Liver (tissue), 3 donors: ENCODE data around the gene AKR1C1.

Experiments
- CTCF ChIP-seq: fragments of 150-350 bp; IDR thresholded peaks from 2 replicates; pipeline ENCODE4 v1.5.1; 2017; ENCODE audit warnings: improper control_type of control experiment, low read depth, low read length; ENCODE audit not compliant: missing input control
- EGR1 ChIP-seq, 2 donors: IDR thresholded peaks; 2 replicates each; pipeline ENCODE4 v1.6.1; 2016 to 2018; ENCODE audit warnings: antibody characterized with exemption in 2 of 2, low read depth in 2 of 2
- FOXA1 ChIP-seq: IDR thresholded peaks from 2 replicates; pipeline ENCODE4 v1.6.1; 2016; ENCODE audit warnings: antibody characterized with exemption
- FOXA2 ChIP-seq: IDR thresholded peaks from 2 replicates; pipeline ENCODE4 v1.6.1; 2016; ENCODE audit warnings: antibody characterized with exemption
- GABPA ChIP-seq, 2 donors: IDR thresholded peaks in 1 of 2; conservative IDR thresholded peaks in 1 of 2; 2 replicates each; pipeline ENCODE4 v1.6.1; 2016; ENCODE audit warnings: antibody characterized with exemption in 2 of 2, mild to moderate bottlenecking in 1 of 2, moderate library complexity in 1 of 2
- JUND ChIP-seq, 2 donors: IDR thresholded peaks; 2 replicates each; pipeline ENCODE4 v1.6.1; 2016; ENCODE audit warnings: antibody characterized with exemption in 2 of 2
- NR2F2 ChIP-seq: IDR thresholded peaks from 2 replicates; pipeline ENCODE4 v1.6.1; 2016; ENCODE audit warnings: antibody characterized with exemption
- RAD21 ChIP-seq, 2 donors: IDR thresholded peaks; 2 replicates each; pipeline ENCODE4 v1.6.1; 2016; ENCODE audit warnings: antibody characterized with exemption in 2 of 2, mild to moderate bottlenecking in 2 of 2
- SP1 ChIP-seq: IDR thresholded peaks from 2 replicates; pipeline ENCODE4 v1.6.1; 2018; ENCODE audit warnings: antibody characterized with exemption, mild to moderate bottlenecking
- TAF1 ChIP-seq: conservative IDR thresholded peaks from 2 replicates; pipeline ENCODE4 v1.6.1; 2016; ENCODE audit warnings: antibody characterized with exemption, mild to moderate bottlenecking
- YY1 ChIP-seq: IDR thresholded peaks from 2 replicates; pipeline ENCODE4 v1.6.1; 2016; ENCODE audit warnings: antibody characterized with exemption, mild to moderate bottlenecking
- ZBTB33 ChIP-seq: IDR thresholded peaks from 2 replicates; pipeline ENCODE4 v1.6.1; 2016; ENCODE audit warnings: antibody characterized with exemption
- TF ChIP-seq, protein P1 (sequence below): IDR thresholded peaks from 2 replicates; pipeline ENCODE4 v1.6.1; 2016; ENCODE audit warnings: antibody characterized with exemption
- TF ChIP-seq, protein P2 (sequence below): IDR thresholded peaks from 2 replicates; pipeline ENCODE4 v1.6.1; 2016; ENCODE audit warnings: antibody characterized with exemption
- donor health status: healthy.
- donor health status: healthy.

DNA sequence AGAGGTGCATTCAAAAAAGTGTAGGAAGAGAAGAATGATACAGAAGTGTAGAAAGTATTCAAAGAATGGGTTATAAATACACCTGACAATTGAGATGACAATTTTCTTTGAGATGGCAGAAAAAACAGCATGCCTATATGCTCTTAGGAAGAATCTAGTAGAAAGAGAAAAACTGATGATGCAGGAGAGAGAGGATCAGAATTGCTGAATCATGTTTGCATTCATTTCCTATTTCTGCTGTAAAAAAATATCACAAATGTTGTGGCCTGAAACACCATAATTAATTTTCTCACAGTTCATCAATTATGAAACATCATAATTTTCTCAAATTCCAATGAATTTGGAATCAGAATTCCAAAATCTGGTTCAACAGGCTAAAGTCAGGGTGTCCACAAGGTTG, 9.8 kb upstream of the AKR1C1 start:
- TF ChIP-seq CTCF (no peak), RAD21 (IDR thresholded peaks at IDR 0.05) (no peak), YY1 (no peak), EGR1 (IDR thresholded peaks at IDR 0.05; ENCODE audit: low read depth in 2 of 2) (no peak), FOXA1 (no peak), SP1 (no peak), TAF1 (no peak), NR2F2 (no peak), GABPA (IDR thresholded peaks at IDR 0.05 in 1 of 2, conservative IDR thresholded peaks at IDR 0.05 in 1 of 2) (no peak), ZBTB33 (no peak), FOXA2 (no peak), JUND (IDR thresholded peaks at IDR 0.05) (no peak)
- TF ChIP-seq, protein P1, sequence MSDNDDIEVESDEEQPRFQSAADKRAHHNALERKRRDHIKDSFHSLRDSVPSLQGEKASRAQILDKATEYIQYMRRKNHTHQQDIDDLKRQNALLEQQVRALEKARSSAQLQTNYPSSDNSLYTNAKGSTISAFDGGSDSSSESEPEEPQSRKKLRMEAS = no peak
- TF ChIP-seq, protein P2, sequence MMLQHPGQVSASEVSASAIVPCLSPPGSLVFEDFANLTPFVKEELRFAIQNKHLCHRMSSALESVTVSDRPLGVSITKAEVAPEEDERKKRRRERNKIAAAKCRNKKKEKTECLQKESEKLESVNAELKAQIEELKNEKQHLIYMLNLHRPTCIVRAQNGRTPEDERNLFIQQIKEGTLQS = no peak
